ENCODE measurements around the gene COL4A1. TPM values are rescaled to one million over a fixed set of nuclear protein-coding genes. Genes with fewer than 3 reads are reported as not detected.

Gene COL4A1
- polyA plus RNA-seq, 1 donor (not counting 4 experiments of a cell fraction or from before 2014, with no cell fraction given) = 22.3 TPM

GRCh38 chr13:110281736-110282135, 25.2 kb downstream of the COL4A1 start:
- Histone ChIP-seq H3K27me3 (ENCODE audit: control insufficient read depth, extremely low read depth, insufficient read depth, low read length) (no peaks in the 10 kb centered on the region), H4K20me1 (ENCODE audit: control insufficient read depth, extremely low read depth, insufficient read depth, low read length) (no peaks in the 10 kb centered on the region), H3K79me2 (ENCODE audit: control insufficient read depth, insufficient read depth, low read length) (peaks cover 11% of the 10 kb centered on the region), H3K9ac (ENCODE audit: control insufficient read depth, extremely low read depth, insufficient read depth, low read length) (no peak overlapping the region), H3K4me2 (ENCODE audit: control insufficient read depth, extremely low read depth, insufficient read depth, low read depth, low read length) (no peak overlapping the region), H3K9me3 (ENCODE audit: control insufficient read depth, low read depth, low read length) (no peaks in the 10 kb centered on the region), H3K4me1 (ENCODE audit: control insufficient read depth, extremely low read depth, insufficient read depth, low read length) (peaks cover 7% of the 10 kb centered on the region), H3K9me1 (ENCODE audit: control insufficient read depth, extremely low read depth, insufficient read depth, low read length) (no peaks in the 10 kb centered on the region), H3K27ac (ENCODE audit: control insufficient read depth, insufficient read depth, low read length) (no peak overlapping the region), H3K36me3 (ENCODE audit: control insufficient read depth in 2 of 2, extremely low read depth in 1 of 2, insufficient read depth in 2 of 2, low read length in 2 of 2) (peaks cover 0 to 4% of the 10 kb centered on the region in 2 experiments), H2AFZ (ENCODE audit: control insufficient read depth, low read length) (no peak overlapping the region), H3K4me3 (ENCODE audit: control insufficient read depth in 2 of 3, extremely low read depth in 1 of 3, insufficient read depth in 2 of 3, low read depth in 1 of 3, low read length in 3 of 3) (no peak overlapping the region)
- FAIRE-seq (no peak), DNase-seq (ENCODE audit: low read depth, low spot score) (no peak)
- TF ChIP-seq EZH2 (IDR thresholded peaks at IDR 0.05; ENCODE audit: low read length) = no peak
- no peak for TF ChIP-seq CTCF (optimal IDR thresholded peaks at IDR 0.05 in 1 of 3, IDR thresholded peaks at IDR 0.05 in 1 of 3, conservative IDR thresholded peaks at IDR 0.05 in 1 of 3; ENCODE audit: extremely low read depth in 1 of 3, insufficient read depth in 2 of 3, low read length in 3 of 3)
- dilution Hi-C loops (cut with MboI; ENCODE audit: extremely low pct_ligation_motif_present, low sequenced_read_pairs) = no loop called here

GRCh38 chr13:110280985-110281688, 25.8 kb downstream of the COL4A1 start:
- H2AFZ ChIP-seq (ENCODE audit: control insufficient read depth, low read length) = no peak overlapping the region
- no peaks in the 10 kb centered on the region for H3K9me1 ChIP-seq (ENCODE audit: control insufficient read depth, extremely low read depth, insufficient read depth, low read length)
- DNase-seq (ENCODE audit: low read depth, low spot score) = no peak
- no peak for FAIRE-seq
- peaks cover 0 to 4% of the 10 kb centered on the region in 2 experiments for H3K36me3 ChIP-seq (ENCODE audit: control insufficient read depth in 2 of 2, extremely low read depth in 1 of 2, insufficient read depth in 2 of 2, low read length in 2 of 2)
- H3K79me2 ChIP-seq (ENCODE audit: control insufficient read depth, insufficient read depth, low read length) = peaks cover 11% of the 10 kb centered on the region
- TF ChIP-seq CTCF (optimal IDR thresholded peaks at IDR 0.05 in 1 of 3, IDR thresholded peaks at IDR 0.05 in 1 of 3, conservative IDR thresholded peaks at IDR 0.05 in 1 of 3; ENCODE audit: extremely low read depth in 1 of 3, insufficient read depth in 2 of 3, low read length in 3 of 3) (no peak), EZH2 (IDR thresholded peaks at IDR 0.05; ENCODE audit: low read length) (no peak)
- peaks cover under 1% of the 10 kb centered on the region for H3K4me1 ChIP-seq (ENCODE audit: control insufficient read depth, extremely low read depth, insufficient read depth, low read length)
- H3K4me3 ChIP-seq (ENCODE audit: control insufficient read depth in 2 of 3, extremely low read depth in 1 of 3, insufficient read depth in 2 of 3, low read depth in 1 of 3, low read length in 3 of 3) = no peak overlapping the region
- no peaks in the 10 kb centered on the region for H3K9me3 ChIP-seq (ENCODE audit: control insufficient read depth, low read depth, low read length)
- H3K9ac ChIP-seq (ENCODE audit: control insufficient read depth, extremely low read depth, insufficient read depth, low read length) = no peak overlapping the region
- H3K27me3 ChIP-seq (ENCODE audit: control insufficient read depth, extremely low read depth, insufficient read depth, low read length) = no peaks in the 10 kb centered on the region
- H3K27ac ChIP-seq (ENCODE audit: control insufficient read depth, insufficient read depth, low read length) = no peak overlapping the region
- dilution Hi-C loops (cut with MboI; ENCODE audit: extremely low pct_ligation_motif_present, low sequenced_read_pairs) = no loop called here
- no peak overlapping the region for H3K4me2 ChIP-seq (ENCODE audit: control insufficient read depth, extremely low read depth, insufficient read depth, low read depth, low read length)
- H4K20me1 ChIP-seq (ENCODE audit: control insufficient read depth, extremely low read depth, insufficient read depth, low read length) = no peaks in the 10 kb centered on the region

Data from keratinocyte (primary cell).